HEK293 (cell line): ENCODE results near the gene SPON1.

Experiments
- CTCF ChIP-seq: fragments of 450-650 bp; formaldehyde crosslinking; IDR thresholded peaks from 2 replicates; pipeline ENCODE4 v1.5.1; 2016; ENCODE audit warnings: missing biosample characterization, missing genetic modification characterization
- ZNF596 ChIP-seq: fragments of 450-650 bp; IDR thresholded peaks from 2 replicates; pipeline ENCODE4 v1.5.0; 2018; ENCODE audit warnings: missing biosample characterization, mild to moderate bottlenecking, missing genetic modification characterization, moderate library complexity

GRCh38 chr11:14101388-14101787 is 138.9 kb downstream of the SPON1 start:
- TF ChIP-seq CTCF (tag by site-specific recombination) (no peak), ZNF596 (tag by site-specific recombination) (no peak)
